ENCODE data around the gene CSF1.
A peak's percentile ranks its signal among the peaks of the same experiment; 100 is the strongest.

The CSF1 gene

GRCh38 chr1:109889094-109889493, 21.6 kb upstream of the CSF1 start:
- H4K91ac ChIP-seq (ENCODE audit: low read length): no peak overlapping the region

GRCh38 chr1:109890115-109890953, 20.3 kb upstream of the CSF1 start:
- no peaks in the 10 kb centered on the region for H3K79me1 ChIP-seq (replicated peaks; ENCODE audit: low read length, poor library complexity, severe bottlenecking)
- no peak overlapping the region for H2BK120ac ChIP-seq (ENCODE audit: low read depth, low read length)
- H2BK5ac ChIP-seq (ENCODE audit: low read depth, low read length, poor library complexity, severe bottlenecking): no peak overlapping the region
- DNase-seq: no peak
- no peaks in the 10 kb centered on the region for H3K27me3 ChIP-seq (ENCODE audit: control insufficient read depth in 1 of 2, insufficient read depth in 1 of 2, low read length in 2 of 2)
- H3K4ac ChIP-seq (ENCODE audit: low read depth in 1 of 2, low read length in 2 of 2): no peak overlapping the region
- no peak overlapping the region for H3K23ac ChIP-seq (ENCODE audit: low read length in 2 of 2)
- H4K91ac ChIP-seq (ENCODE audit: low read length): no peak overlapping the region
- H3K18ac ChIP-seq (ENCODE audit: low read depth in 1 of 2, low read length in 2 of 2): peak overlapping the region in 1 of 2 experiments; percentile 70
- H3K9me3 ChIP-seq (ENCODE audit: control insufficient read depth, low read length): no peaks in the 10 kb centered on the region
- no peak overlapping the region for H2AK5ac ChIP-seq (ENCODE audit: low read length, severe bottlenecking)
- H3K4me1 ChIP-seq (ENCODE audit: control insufficient read depth, insufficient read depth, low read depth, low read length): peaks cover 8% of the 10 kb centered on the region
- no peak overlapping the region for H3K9ac ChIP-seq (ENCODE audit: low read length)
- H3K14ac ChIP-seq (ENCODE audit: low read length in 2 of 2): peak overlapping the region in 1 of 2 experiments; percentile 76
- no peaks in the 10 kb centered on the region for H3K36me3 ChIP-seq (ENCODE audit: control insufficient read depth in 1 of 2, insufficient read depth in 2 of 2, low read depth in 1 of 2, low read length in 2 of 2)
- no peak overlapping the region for H3K27ac ChIP-seq (ENCODE audit: low read length, poor library complexity, severe bottlenecking)
- no peak overlapping the region for H4K8ac ChIP-seq (ENCODE audit: low read length)
- 85% methylated on average over 3 of the region's 5 CpGs for WGBS
- no peak overlapping the region for H3K4me3 ChIP-seq (ENCODE audit: insufficient read depth in 1 of 2, low read depth in 1 of 2, low read length in 2 of 2)
- H2AFZ ChIP-seq (ENCODE audit: low read depth, low read length): no peak overlapping the region
- no peak overlapping the region for H3K4me2 ChIP-seq (ENCODE audit: low read length, poor library complexity, severe bottlenecking)
- H2BK12ac ChIP-seq (ENCODE audit: low read length in 2 of 2): peak overlapping the region in 1 of 2 experiments; percentile 4
- no peak overlapping the region for H2BK15ac ChIP-seq (ENCODE audit: low read depth, poor library complexity, severe bottlenecking)

More at GRCh38 chr1:109889094-109889493, 21.6 kb upstream of the CSF1 start:
- no peak overlapping the region for H2BK15ac ChIP-seq (ENCODE audit: low read depth, poor library complexity, severe bottlenecking)
- H3K79me1 ChIP-seq (replicated peaks; ENCODE audit: low read length, poor library complexity, severe bottlenecking): no peaks in the 10 kb centered on the region
- no peak overlapping the region for H3K27ac ChIP-seq (ENCODE audit: low read length, poor library complexity, severe bottlenecking)
- H3K18ac ChIP-seq (ENCODE audit: low read depth in 1 of 2, low read length in 2 of 2): no peak overlapping the region
- no peak overlapping the region for H4K8ac ChIP-seq (ENCODE audit: low read length)
- H3K4me3 ChIP-seq (ENCODE audit: insufficient read depth in 1 of 2, low read depth in 1 of 2, low read length in 2 of 2): no peak overlapping the region
- H3K27me3 ChIP-seq (ENCODE audit: control insufficient read depth in 1 of 2, insufficient read depth in 1 of 2, low read length in 2 of 2): no peaks in the 10 kb centered on the region
- no peak overlapping the region for H2BK12ac ChIP-seq (ENCODE audit: low read length in 2 of 2)
- H2BK120ac ChIP-seq (ENCODE audit: low read depth, low read length): no peak overlapping the region
- H2AK5ac ChIP-seq (ENCODE audit: low read length, severe bottlenecking): no peak overlapping the region
- DNase-seq: no peak
- no peak overlapping the region for H3K4ac ChIP-seq (ENCODE audit: low read depth in 1 of 2, low read length in 2 of 2)
- H3K14ac ChIP-seq (ENCODE audit: low read length in 2 of 2): no peak overlapping the region
- H3K9me3 ChIP-seq (ENCODE audit: control insufficient read depth, low read length): no peaks in the 10 kb centered on the region
- peaks cover 8% of the 10 kb centered on the region for H3K4me1 ChIP-seq (ENCODE audit: control insufficient read depth, insufficient read depth, low read depth, low read length)
- 97% methylated on average over 3 of the region's 3 CpGs for WGBS
- no peak overlapping the region for H2AFZ ChIP-seq (ENCODE audit: low read depth, low read length)
- H3K9ac ChIP-seq (ENCODE audit: low read length): no peak overlapping the region
- H3K36me3 ChIP-seq (ENCODE audit: control insufficient read depth in 1 of 2, insufficient read depth in 2 of 2, low read depth in 1 of 2, low read length in 2 of 2): no peaks in the 10 kb centered on the region
- H2BK5ac ChIP-seq (ENCODE audit: low read depth, low read length, poor library complexity, severe bottlenecking): no peak overlapping the region
- H3K23ac ChIP-seq (ENCODE audit: low read length in 2 of 2): no peak overlapping the region
- no peak overlapping the region for H3K4me2 ChIP-seq (ENCODE audit: low read length, poor library complexity, severe bottlenecking)

DNA sequence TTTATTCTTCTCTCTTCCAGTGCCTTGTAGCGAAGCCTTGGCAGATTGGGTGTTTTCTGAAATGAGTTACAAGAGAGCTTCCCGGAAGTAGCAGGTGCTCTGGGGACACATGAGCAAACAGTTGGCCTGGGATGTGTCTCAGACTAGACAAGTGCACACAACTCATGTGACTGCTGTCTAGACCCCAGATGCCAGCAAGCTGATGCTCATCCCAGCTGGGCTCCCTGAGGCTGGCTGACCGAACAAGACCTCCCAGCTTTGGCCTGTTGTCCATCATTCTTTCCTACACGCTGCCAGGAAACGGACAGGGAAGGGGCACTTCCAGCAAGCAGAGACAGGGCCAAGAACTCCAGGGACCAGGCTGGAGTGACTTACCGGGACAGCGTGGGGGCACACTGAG, 18.7 kb upstream of the CSF1 start:
- H2BK15ac ChIP-seq (ENCODE audit: low read depth, poor library complexity, severe bottlenecking): no peak overlapping the region
- no peaks in the 10 kb centered on the region for H3K27me3 ChIP-seq (ENCODE audit: control insufficient read depth in 1 of 2, insufficient read depth in 1 of 2, low read length in 2 of 2)
- H2BK5ac ChIP-seq (ENCODE audit: low read depth, low read length, poor library complexity, severe bottlenecking): no peak overlapping the region
- H3K4me2 ChIP-seq (ENCODE audit: low read length, poor library complexity, severe bottlenecking): no peak overlapping the region
- peak; percentile 52 for DNase-seq
- peak overlapping the region in 1 of 2 experiments; percentile 22 for H2BK12ac ChIP-seq (ENCODE audit: low read length in 2 of 2)
- H3K9me3 ChIP-seq (ENCODE audit: control insufficient read depth, low read length): no peaks in the 10 kb centered on the region
- no peak overlapping the region for H2AK5ac ChIP-seq (ENCODE audit: low read length, severe bottlenecking)
- H3K4me1 ChIP-seq (ENCODE audit: control insufficient read depth, insufficient read depth, low read depth, low read length): peaks cover 15% of the 10 kb centered on the region
- H4K91ac ChIP-seq (ENCODE audit: low read length): no peak overlapping the region
- no peak overlapping the region for H3K23ac ChIP-seq (ENCODE audit: low read length in 2 of 2)
- H3K27ac ChIP-seq (ENCODE audit: low read length, poor library complexity, severe bottlenecking): no peak overlapping the region
- no peak overlapping the region for H3K9ac ChIP-seq (ENCODE audit: low read length)
- peak overlapping the region; percentile 4 for H2BK120ac ChIP-seq (ENCODE audit: low read depth, low read length)
- H3K14ac ChIP-seq (ENCODE audit: low read length in 2 of 2): no peak overlapping the region
- H4K8ac ChIP-seq (ENCODE audit: low read length): peak overlapping the region; percentile 59
- no peaks in the 10 kb centered on the region for H3K79me1 ChIP-seq (replicated peaks; ENCODE audit: low read length, poor library complexity, severe bottlenecking)
- no peaks in the 10 kb centered on the region for H3K36me3 ChIP-seq (ENCODE audit: control insufficient read depth in 1 of 2, insufficient read depth in 2 of 2, low read depth in 1 of 2, low read length in 2 of 2)
- H2AFZ ChIP-seq (ENCODE audit: low read depth, low read length): no peak overlapping the region
- H3K4me3 ChIP-seq (ENCODE audit: insufficient read depth in 1 of 2, low read depth in 1 of 2, low read length in 2 of 2): no peak overlapping the region
- peak overlapping the region in 1 of 2 experiments; percentile 5 for H3K4ac ChIP-seq (ENCODE audit: low read depth in 1 of 2, low read length in 2 of 2)
- 79% methylated on average over 7 of the region's 7 CpGs for WGBS
- peak overlapping the region in 1 of 2 experiments; percentile 40 for H3K18ac ChIP-seq (ENCODE audit: low read depth in 1 of 2, low read length in 2 of 2)

DNA sequence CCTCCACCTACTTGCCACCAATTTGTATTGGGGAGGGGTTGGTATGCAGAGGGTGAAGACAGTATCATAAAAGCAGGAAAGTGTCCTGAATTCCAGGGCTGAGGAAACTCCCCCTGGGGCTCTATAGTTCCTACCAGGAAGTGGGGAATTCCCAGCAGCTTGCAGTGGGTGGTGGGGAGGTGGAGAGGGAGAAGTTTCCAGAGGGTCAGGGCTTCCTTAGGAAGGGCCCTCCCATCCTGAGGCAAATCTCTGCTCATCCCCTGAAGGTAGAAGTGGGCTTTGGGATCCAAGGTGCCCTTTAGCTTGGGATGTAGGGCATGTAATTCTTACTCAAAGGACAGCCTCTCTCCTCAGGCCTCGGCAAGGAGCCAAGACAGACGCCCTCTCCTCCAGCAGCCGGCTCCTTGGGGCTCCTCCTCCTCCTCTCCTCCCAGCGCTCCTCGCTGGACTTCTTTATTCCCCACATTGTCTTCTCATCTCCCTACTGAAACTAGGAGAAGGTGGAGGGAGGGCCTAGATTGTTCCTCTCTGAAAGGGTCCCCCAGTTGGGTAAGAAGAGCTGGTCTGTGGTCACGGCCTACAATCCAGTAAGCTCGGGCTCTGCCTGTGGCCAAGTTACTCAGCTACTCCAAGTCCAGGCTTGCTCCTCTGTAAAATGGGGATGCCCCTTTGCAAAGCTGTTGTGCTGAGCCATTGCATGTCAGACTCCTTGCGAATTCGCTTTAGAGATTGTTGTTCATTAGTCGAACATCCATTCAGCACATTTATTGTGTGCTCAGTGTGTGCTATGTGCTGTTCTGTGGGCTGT, 17.9 kb upstream of the CSF1 start:
- Histone ChIP-seq H3K9ac (ENCODE audit: low read length) (no peak overlapping the region), H3K36me3 (ENCODE audit: control insufficient read depth in 1 of 2, insufficient read depth in 2 of 2, low read depth in 1 of 2, low read length in 2 of 2) (no peaks in the 10 kb centered on the region), H3K14ac (ENCODE audit: low read length in 2 of 2) (no peak overlapping the region), H2AFZ (ENCODE audit: low read depth, low read length) (no peak overlapping the region), H3K23ac (ENCODE audit: low read length in 2 of 2) (no peak overlapping the region), H2BK12ac (ENCODE audit: low read length in 2 of 2) (peak overlapping the region; percentile 1 to 57), H3K4me1 (ENCODE audit: control insufficient read depth, insufficient read depth, low read depth, low read length) (peaks cover 16% of the 10 kb centered on the region), H2AK5ac (ENCODE audit: low read length, severe bottlenecking) (no peak overlapping the region), H3K79me1 (replicated peaks; ENCODE audit: low read length, poor library complexity, severe bottlenecking) (no peaks in the 10 kb centered on the region), H4K8ac (ENCODE audit: low read length) (peak overlapping the region; percentile 68), H2BK5ac (ENCODE audit: low read depth, low read length, poor library complexity, severe bottlenecking) (no peak overlapping the region), H3K4me2 (ENCODE audit: low read length, poor library complexity, severe bottlenecking) (no peak overlapping the region), H2BK15ac (ENCODE audit: low read depth, poor library complexity, severe bottlenecking) (peak overlapping the region; percentile 83), H3K4ac (ENCODE audit: low read depth in 1 of 2, low read length in 2 of 2) (peak overlapping the region; percentile 12 to 60), H3K27me3 (ENCODE audit: control insufficient read depth in 1 of 2, insufficient read depth in 1 of 2, low read length in 2 of 2) (no peaks in the 10 kb centered on the region), H3K9me3 (ENCODE audit: control insufficient read depth, low read length) (no peaks in the 10 kb centered on the region), H3K18ac (ENCODE audit: low read depth in 1 of 2, low read length in 2 of 2) (peak overlapping the region; percentile 40 to 78), H3K27ac (ENCODE audit: low read length, poor library complexity, severe bottlenecking) (no peak overlapping the region), H3K4me3 (ENCODE audit: insufficient read depth in 1 of 2, low read depth in 1 of 2, low read length in 2 of 2) (no peak overlapping the region), H4K91ac (ENCODE audit: low read length) (peak overlapping the region; percentile 83), H2BK120ac (ENCODE audit: low read depth, low read length) (peak overlapping the region; percentile 4)
- peak; percentile 76 for DNase-seq
- WGBS: 85% methylated on average over 8 of the region's 10 CpGs

Measured in mesenchymal stem cell (in vitro differentiated cells and primary cell).